HCT116 (cell line): ENCODE measurements around the gene RIMS1. TPM values are rescaled to one million over a fixed set of nuclear protein-coding genes. Genes with fewer than 3 reads are reported as not detected.

Experiments
- ATAC-seq: fragments of 200-7000 bp; cut with Tn5 transposase; 2 replicates; pipeline ENCODE4 v1.9.1; 2020; ENCODE audit warnings: mild to moderate bottlenecking, moderate library complexity
- BruUV-seq: library from RNA; stranded (reverse); fragments of 400-500 nt; replicated peaks from 2 replicates; lab custom pipeline; 2021; lab: Mats Ljungman, UMichigan
- CTCF ChIA-PET: fragments of 300-600 bp; sonication (Branson Sonifier 250); formaldehyde crosslinking; loops from one replicate; lab custom pipeline; 2021; ENCODE audit warnings: antibody characterized with exemption; lab: Charles Lee
- POLR2A ChIA-PET: fragments of 300-600, 350-600 bp; sonication (Branson Sonifier 250); formaldehyde crosslinking; loops from one replicate; lab custom pipeline; 2021; ENCODE audit warnings: antibody characterized with exemption; lab: Charles Lee
- RAD21 ChIA-PET, 2 experiments: fragments of 300-600 bp; sonication (Branson Sonifier 250); formaldehyde crosslinking; loops; one replicate each; lab custom pipeline; 2023; ENCODE audit warnings: low total read pairs in 2 of 2; ENCODE audit not compliant: uncharacterized antibody in 2 of 2, unreplicated experiment in 2 of 2, low non-redundant PET in 1 of 2; lab: Charles Lee
- DNase-seq: peaks from one replicate; pipeline ENCODE4 v3.0.0-alpha.2; 2010; ENCODE audit warnings: low read depth, low spot score
- H2AFZ ChIP-seq: fragments of 200-600 bp; shearing (Covaris generic), sonication (generic); 2 replicates; pipeline ENCODE4 v1.6.1; 2017; ENCODE audit warnings: low read depth, mixed run types, mixed read lengths, antibody characterized with exemption, low read length; ENCODE audit not compliant: poor library complexity, severe bottlenecking
- H3K27ac ChIP-seq: 2 replicates; pipeline ENCODE4 v1.5.1; 2012; ENCODE audit warnings: low read depth, low read length
- H3K27me3 ChIP-seq: fragments of 200-600 bp; sonication (generic); 2 replicates; pipeline ENCODE4 v1.6.1; 2016; ENCODE audit warnings: mixed run types, low read length, mixed read lengths; ENCODE audit not compliant: insufficient read depth
- H3K36me3 ChIP-seq, 2 experiments: fragments of 200-500 bp in 1 of 2; fragments of 200-600 bp in 1 of 2; sonication (Bioruptor generic) in 1 of 2; sonication (generic) in 1 of 2; 2 replicates each; pipeline versions ENCODE4 v1.5.1 to v1.6.1; 2014 to 2016; ENCODE audit warnings: low read length in 2 of 2, inconsistent platforms in 1 of 2, mixed read lengths in 1 of 2, mixed run types in 1 of 2; ENCODE audit not compliant: insufficient read depth in 2 of 2, control insufficient read depth in 1 of 2
- H3K4me1 ChIP-seq, 2 experiments: fragments of 200-600 bp in 1 of 2; sonication (generic) in 1 of 2; 2 replicates each; pipeline versions ENCODE4 v1.5.1 to v1.6.1; 2012 to 2017; ENCODE audit warnings: low read length in 2 of 2, inconsistent platforms in 1 of 2, mild to moderate bottlenecking in 1 of 2, mixed read lengths in 1 of 2, mixed run types in 1 of 2, moderate library complexity in 1 of 2; ENCODE audit not compliant: insufficient read depth in 2 of 2, control insufficient read depth in 1 of 2
- H3K4me2 ChIP-seq: fragments of 200-600 bp; sonication (generic); 2 replicates; pipeline ENCODE4 v1.6.1; 2017; ENCODE audit warnings: mixed run types, low read length, mixed read lengths
- H3K4me3 ChIP-seq, 2 experiments: fragments of 200-600 bp in 1 of 2; sonication (generic) in 1 of 2; replicated peaks in 1 of 2; 2 replicates each; pipeline ENCODE4 v1.5.1; 2011 to 2016; ENCODE audit warnings: low read length in 2 of 2, control low read depth in 1 of 2, low read depth in 1 of 2, mild to moderate bottlenecking in 1 of 2, mixed read lengths in 1 of 2, mixed run types in 1 of 2
- H3K79me2 ChIP-seq: fragments of 200-600 bp; sonication (generic); 2 replicates; pipeline ENCODE4 v1.6.1; 2017; ENCODE audit warnings: mild to moderate bottlenecking, mixed run types, low read length, moderate library complexity, mixed read lengths; ENCODE audit not compliant: insufficient read depth
- H3K9ac ChIP-seq: fragments of 200-600 bp; sonication (generic); 2 replicates; pipeline ENCODE4 v1.6.1; 2016; ENCODE audit warnings: low read length, mixed read lengths
- H3K9me2 ChIP-seq: fragments of 200-600 bp; sonication (generic), shearing (Covaris generic); 2 replicates; pipeline ENCODE4 v1.6.1; 2017; ENCODE audit warnings: mixed run types, mild to moderate bottlenecking, moderate library complexity; ENCODE audit not compliant: insufficient read depth
- H3K9me3 ChIP-seq, 2 experiments: fragments of 200-500 bp in 1 of 2; fragments of 200-600 bp in 1 of 2; sonication (Bioruptor generic) in 1 of 2; sonication (generic) in 1 of 2; 2 replicates each; pipeline ENCODE4 v1.6.1; 2014 to 2017; ENCODE audit warnings: low read length in 2 of 2, mixed read lengths in 2 of 2, inconsistent platforms in 1 of 2, low read depth in 1 of 2, mild to moderate bottlenecking in 1 of 2, mixed run types in 1 of 2, moderate library complexity in 1 of 2; ENCODE audit not compliant: control insufficient read depth in 1 of 2, insufficient read depth in 1 of 2
- H4K20me1 ChIP-seq: fragments of 200-600 bp; sonication (generic), shearing (Covaris generic); 2 replicates; pipeline ENCODE4 v1.6.1; 2017; ENCODE audit warnings: mixed run types, mild to moderate bottlenecking, moderate library complexity; ENCODE audit not compliant: insufficient read depth
- ATF3 ChIP-seq: IDR thresholded peaks from 2 replicates; pipeline ENCODE4 v1.6.1; 2012
- CEBPB ChIP-seq: IDR thresholded peaks from 2 replicates; pipeline ENCODE4 v1.6.1; 2012; ENCODE audit warnings: low read depth
- EGR1 ChIP-seq: IDR thresholded peaks from 2 replicates; pipeline ENCODE4 v1.6.1; 2012; ENCODE audit warnings: low read depth
- ELF1 ChIP-seq: IDR thresholded peaks from 2 replicates; pipeline ENCODE4 v1.6.1; 2012; ENCODE audit warnings: low read depth, borderline replicate concordance
- EZH2 ChIP-seq: fragments of 200-600 bp; sonication (generic); IDR thresholded peaks from 2 replicates; pipeline ENCODE4 v1.6.1; 2017; ENCODE audit warnings: antibody characterized with exemption, mixed run types
- EZH2phosphoT487 ChIP-seq: fragments of 200-600 bp; IDR thresholded peaks from 2 replicates; pipeline ENCODE4 v1.6.1; 2018; ENCODE audit warnings: antibody characterized with exemption, borderline replicate concordance
- FOSL1 ChIP-seq: IDR thresholded peaks from 2 replicates; pipeline ENCODE4 v1.6.1; 2012; ENCODE audit warnings: low read depth
- JUND ChIP-seq: IDR thresholded peaks from 2 replicates; pipeline ENCODE4 v1.6.1; 2012
- POLR2A ChIP-seq: IDR thresholded peaks from 2 replicates; pipeline ENCODE4 v1.7.0; 2011; ENCODE audit warnings: borderline replicate concordance; ENCODE audit not compliant: insufficient read depth, insufficient read length; ENCODE audit errors: extremely low read depth
- POLR2AphosphoS5 ChIP-seq: IDR thresholded peaks from 2 replicates; pipeline ENCODE4 v1.6.1; 2011; ENCODE audit warnings: mild to moderate bottlenecking, low read depth, low read length, moderate library complexity
- SRF ChIP-seq: IDR thresholded peaks from 2 replicates; pipeline ENCODE4 v1.6.1; 2012; ENCODE audit warnings: low read depth
- TCF7L2 ChIP-seq: IDR thresholded peaks from 2 replicates; pipeline ENCODE4 v1.7.0; 2011; ENCODE audit warnings: borderline replicate concordance, inconsistent platforms; ENCODE audit not compliant: insufficient read depth, insufficient read length; ENCODE audit errors: extremely low read depth
- YY1 ChIP-seq: IDR thresholded peaks from 2 replicates; pipeline ENCODE4 v1.6.1; 2011; ENCODE audit warnings: low read length, low read depth, moderate library complexity, mild to moderate bottlenecking; ENCODE audit not compliant: insufficient replicate concordance; ENCODE audit errors: extremely low read depth
- ZBTB33 ChIP-seq: IDR thresholded peaks from 2 replicates; pipeline ENCODE4 v1.6.1; 2011; ENCODE audit warnings: mild to moderate bottlenecking, low read length, moderate library complexity; ENCODE audit not compliant: insufficient replicate concordance; ENCODE audit errors: extremely low read depth
- ZFX ChIP-seq: fragments of 450-650 bp; IDR thresholded peaks from 2 replicates; pipeline ENCODE4 v1.6.1; 2017
- ZNF274 ChIP-seq: fragments of 200-500 bp; sonication (Bioruptor generic); IDR thresholded peaks from 2 replicates; pipeline ENCODE4 v1.6.1; 2014; ENCODE audit warnings: mild to moderate bottlenecking, low read depth, low read length, inconsistent platforms
- intact Hi-C: fragments of 100-400 bp; cut with micrococcal nuclease; formaldehyde crosslinking; loops from 2 replicates; pipeline ENCODE4 v1.10.0; 2022
- total RNA-seq: library from RNA; stranded (reverse); gene quantifications from one replicate; pipeline ENCODE4 v1.2.1, GENCODE V29; 2021; ENCODE audit not compliant: unreplicated experiment

RIMS1 gene
- total RNA-seq, 1 experiment from 2014 or later: not detected

GRCh38 chr6:72175916-72176315, 289.6 kb downstream of the RIMS1 start:
- no peak overlapping the region for H2AFZ ChIP-seq
- no TSS peak for BruUV-seq
- no peak for ATAC-seq

More at GRCh38 chr6:72175916-72176315, 289.6 kb downstream of the RIMS1 start:
- Histone ChIP-seq H3K27me3 (no peaks in the 10 kb centered on the region), H4K20me1 (no peaks in the 10 kb centered on the region), H3K4me2 (no peak overlapping the region), H3K4me1 (no peaks in the 10 kb centered on the region), H3K27ac (no peak overlapping the region), H3K9ac (no peak overlapping the region), H3K9me3 (no peaks in the 10 kb centered on the region), H3K4me3 (no peak overlapping the region), H3K79me2 (no peaks in the 10 kb centered on the region), H3K36me3 (no peaks in the 10 kb centered on the region), H3K9me2 (no peaks in the 10 kb centered on the region)
- ChIA-PET POLR2A (no interaction called here), RAD21 (no interaction called here), CTCF (no interaction called here)
- intact Hi-C loops: no loop called here
- TF ChIP-seq YY1 (no peak), ELF1 (no peak), EGR1 (no peak), EZH2phosphoT487 (no peak), POLR2A (no peak), FOSL1 (no peak), ZNF274 (no peak), POLR2AphosphoS5 (no peak), ATF3 (no peak), ZBTB33 (no peak), TCF7L2 (no peak), ZFX (no peak), CEBPB (no peak), SRF (no peak), JUND (no peak), EZH2 (no peak)
- DNase-seq: no peak
